Germinal center (tissue), 1 donor: ENCODE measurements around the gene EEF1A2.

Experiments
- DNase-seq: peaks from one replicate; pipeline ENCODE4 v3.0.0; 2012; ENCODE audit warnings: mixed read lengths, low spot score

Gene EEF1A2

DNA sequence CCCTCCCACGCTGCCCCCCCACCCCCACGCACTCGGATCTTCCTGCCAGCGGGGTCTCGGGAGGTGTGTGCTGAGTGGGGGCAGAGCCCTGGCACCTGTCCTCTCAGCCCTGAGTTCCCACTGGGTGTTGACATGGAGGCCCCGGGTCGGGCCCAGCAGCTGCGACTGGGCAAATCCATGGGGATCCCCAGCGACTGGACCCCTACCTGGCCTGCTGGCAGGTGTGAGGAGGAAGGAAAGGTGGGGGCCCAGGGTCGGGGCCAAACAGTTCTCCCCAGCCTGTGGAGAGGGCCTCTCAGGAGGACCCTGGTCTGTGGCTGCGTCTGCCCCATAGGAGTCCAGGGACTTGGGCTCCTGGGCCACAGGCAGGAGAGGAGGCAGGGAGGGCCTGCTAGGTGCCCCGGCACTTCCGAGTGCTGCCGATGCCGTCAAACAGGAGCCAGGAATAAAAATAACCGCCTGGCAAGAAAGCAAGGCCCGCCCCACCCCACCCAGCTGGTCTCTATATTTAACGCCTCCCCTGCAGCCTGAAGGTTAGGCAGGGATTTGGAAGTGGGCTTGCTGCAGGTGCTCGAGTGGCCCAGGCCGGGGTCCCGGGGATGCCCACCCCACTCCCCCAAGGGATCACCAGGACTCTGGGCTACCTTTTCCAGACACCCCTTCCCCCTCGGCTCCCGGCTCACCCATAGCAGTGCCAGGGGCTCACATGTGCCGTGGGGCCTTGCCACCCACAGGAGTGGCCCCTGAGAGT lies 1.4 kb upstream of the EEF1A2 start:
- no peak for DNase-seq

DNA sequence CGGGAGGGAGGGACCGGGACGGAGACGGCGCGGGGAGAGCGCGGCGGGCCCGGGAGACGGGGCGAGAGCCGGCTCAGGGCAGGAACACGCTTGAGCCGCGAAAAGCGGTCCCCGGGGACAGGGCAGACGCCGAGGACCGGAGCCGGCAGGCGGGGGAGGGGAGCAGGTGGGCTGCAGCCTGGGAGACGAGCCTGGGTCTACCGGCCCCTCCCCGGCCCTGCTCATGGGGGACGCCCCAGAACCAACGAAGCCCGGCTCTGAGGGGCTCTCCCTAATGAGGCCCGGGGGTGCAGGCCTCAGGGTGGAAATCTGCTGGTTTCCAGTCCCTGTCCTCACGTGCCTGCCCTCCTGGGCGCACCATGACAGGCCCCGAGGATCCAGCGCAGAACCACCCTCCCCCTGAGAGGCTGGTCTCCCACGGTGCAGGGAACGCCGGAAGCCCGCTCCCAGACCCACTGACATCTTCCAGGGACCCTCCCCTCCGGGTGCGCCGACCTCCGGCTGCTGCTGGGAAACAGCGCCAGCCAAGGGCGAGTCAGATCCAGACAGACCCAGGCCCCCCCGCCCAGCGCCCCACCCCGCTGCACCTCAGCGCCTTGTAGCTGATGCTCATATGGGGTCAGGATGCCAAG lies 571 bp upstream of the EEF1A2 start:
- DNase-seq: no peak

DNA sequence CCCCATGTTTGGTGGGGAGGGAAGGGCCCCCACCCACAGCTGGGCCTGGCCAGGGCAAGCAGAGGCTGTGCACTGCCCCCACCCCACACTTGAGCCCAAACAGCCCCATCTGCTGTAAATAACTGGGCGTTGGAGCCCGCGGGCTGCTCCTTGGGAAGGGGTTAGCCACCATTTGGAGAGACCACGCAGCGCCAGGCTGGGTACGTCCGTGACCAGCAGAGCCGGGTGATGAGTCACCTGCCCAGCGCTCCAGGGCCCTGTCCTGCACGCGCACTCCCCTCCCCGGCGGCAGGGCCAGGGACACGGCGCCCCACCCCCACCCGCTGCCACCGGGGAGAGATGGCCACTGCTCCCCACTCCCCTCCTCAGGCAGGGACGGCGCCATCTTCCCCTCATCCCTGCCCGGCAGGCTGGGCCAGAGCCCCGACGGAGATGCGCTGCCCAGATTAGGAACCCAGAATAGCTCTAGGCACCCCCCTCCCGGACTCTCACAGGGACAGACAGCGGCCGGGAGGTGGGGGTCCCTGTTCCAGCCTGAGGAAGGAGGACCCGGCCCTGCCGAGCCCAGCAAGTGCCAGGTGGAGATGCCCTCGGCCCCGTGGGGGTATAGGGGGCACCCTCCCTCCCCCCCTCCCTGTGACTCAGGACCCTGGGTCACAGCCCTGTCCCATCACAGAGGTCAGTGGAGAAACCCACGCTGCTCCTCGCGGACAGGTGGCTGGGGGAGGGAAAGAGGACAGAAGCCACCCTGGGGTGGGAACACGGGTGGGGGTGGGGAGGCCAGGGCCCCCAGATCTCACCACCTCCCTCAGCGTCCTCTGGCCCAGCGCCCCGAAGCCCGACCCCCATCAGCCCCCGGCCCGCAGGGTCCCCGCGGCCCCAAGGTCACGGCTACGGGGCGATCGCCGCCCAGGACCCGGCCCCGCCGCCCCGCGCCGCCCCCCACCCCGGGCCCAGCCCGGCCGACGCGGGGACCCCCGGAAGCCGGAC lies 642 bp downstream of the EEF1A2 start:
- no peak for DNase-seq

DNA sequence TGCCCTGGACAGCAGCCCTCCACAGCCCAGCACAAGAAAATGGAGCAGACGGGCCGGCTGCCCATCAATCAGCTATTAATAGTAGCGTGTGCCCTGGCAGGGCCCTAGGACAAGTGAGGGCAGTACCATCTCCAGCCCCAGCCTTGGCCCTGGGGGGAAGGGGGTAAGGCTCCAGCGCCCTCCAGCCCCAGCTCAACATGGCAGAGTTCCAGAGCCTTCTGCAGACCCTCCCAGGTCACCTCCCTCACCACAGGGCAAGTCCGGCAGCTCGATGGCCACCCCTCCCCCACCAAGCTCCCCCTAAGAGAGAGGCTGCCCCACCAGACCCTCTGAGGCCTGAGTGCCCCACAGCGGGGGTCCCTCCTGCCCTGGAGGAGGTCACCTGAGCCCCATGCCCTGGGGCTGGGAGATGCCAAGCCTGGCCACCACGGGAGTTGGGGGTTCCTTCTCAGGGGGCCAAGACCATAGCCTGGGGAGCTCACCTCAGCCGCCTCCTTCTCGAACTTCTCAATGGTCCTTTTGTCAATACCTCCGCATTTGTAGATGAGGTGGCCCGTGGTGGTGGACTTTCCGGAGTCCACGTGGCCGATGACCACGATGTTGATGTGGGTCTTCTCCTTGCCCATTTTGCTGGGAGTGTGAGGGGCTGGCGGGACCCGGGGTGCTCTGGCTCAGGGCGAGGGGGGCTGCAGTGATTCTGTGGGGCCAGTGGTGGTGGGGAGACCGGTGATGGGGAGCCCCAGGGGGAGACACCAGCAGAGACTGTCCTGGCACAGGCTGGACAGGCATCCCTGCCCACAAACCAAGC lies 1.5 kb downstream of the EEF1A2 start:
- no peak for DNase-seq

DNA sequence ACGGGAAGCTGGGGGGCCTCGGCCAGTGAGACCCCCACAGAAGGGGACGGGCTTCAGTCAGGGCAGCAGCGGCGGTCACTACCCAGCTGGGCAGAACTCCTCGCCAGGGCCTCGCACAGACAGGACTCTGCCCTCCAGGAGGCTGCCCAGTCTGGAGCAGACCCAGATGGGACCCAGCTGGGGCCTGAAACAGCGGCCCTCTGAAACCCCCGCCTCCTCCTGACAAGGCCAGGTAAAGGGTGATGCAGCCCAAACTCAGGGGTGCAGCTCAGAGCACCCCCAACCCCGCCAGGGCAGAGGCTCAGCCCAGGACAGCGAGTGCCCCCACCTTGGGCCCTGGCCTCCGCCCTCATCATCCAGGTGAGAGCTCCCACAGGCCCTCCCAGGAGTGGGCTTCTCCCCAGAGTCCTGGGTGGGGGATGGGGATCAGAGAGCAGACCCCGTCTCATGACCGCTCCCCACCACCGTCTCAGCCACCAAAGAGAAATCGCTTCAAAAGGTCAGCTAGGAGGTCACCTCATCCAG lies 2.2 kb downstream of the EEF1A2 start:
- DNase-seq: no peak

DNA sequence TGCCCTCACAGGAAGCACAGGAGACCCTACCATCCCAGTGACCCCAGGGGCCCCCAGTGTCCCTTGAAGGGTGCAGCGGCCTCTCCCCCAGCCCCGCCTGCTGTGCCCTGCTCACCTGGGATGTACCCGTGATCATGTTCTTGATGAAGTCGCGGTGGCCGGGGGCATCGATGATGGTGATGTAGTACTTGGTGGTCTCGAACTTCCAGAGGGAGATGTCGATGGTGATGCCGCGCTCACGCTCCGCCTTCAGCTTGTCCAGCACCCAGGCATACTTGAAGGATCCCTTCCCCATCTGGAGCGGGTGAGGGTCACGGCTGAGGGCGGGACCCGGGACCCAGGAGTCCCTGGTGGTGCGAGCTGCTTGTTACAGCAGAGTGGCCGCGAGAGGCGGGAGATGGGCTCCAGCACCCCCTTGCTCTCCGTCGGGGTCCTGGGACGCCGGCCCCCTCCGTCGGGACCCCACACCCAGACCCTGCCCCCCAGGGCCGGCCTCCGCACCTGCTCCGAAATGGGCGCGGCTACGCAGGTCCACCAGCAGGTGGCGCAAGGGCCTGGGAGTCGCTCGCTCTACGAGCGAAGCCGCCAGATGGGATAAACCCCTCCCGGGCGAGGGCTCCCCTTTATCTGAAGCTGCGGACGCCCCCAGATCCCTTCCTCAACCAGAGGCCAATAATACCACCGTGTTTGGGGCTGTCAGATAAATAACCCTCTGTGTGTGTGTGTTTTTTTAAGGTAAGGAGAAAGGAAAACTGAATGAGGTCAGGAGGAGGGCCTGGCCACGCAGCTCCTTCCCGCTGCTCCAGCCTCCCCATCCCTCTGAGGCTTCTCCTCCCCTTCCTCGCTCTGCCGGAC lies 2.9 kb downstream of the EEF1A2 start:
- DNase-seq: peak; percentile 81

DNA sequence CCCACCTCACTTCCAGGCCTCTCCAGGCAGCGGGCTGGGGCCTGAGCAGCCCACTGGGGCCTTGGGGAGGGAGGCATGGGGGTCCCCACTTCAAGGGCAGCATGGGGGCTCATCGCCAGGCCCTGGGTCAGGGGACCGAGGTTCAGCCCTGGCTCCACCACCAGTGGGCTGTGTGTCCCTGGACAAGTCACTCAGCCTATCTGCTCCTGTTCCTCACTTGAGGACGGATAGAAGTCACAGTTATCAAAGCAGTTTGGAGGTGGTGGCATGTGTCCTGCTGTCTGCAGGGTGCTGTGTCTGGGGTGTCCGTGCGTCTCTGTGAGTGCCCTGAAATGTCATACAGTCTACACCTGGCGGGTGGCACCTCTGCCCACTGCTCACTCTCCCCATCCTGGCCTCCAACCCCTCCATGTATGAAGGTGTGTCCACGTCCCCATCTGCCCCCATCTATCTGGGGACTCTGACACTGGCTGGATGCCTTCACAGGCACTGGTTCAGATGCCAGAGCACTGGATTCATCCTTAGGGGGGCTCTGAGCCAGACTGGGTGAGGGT lies 3.6 kb downstream of the EEF1A2 start:
- no peak for DNase-seq

DNA sequence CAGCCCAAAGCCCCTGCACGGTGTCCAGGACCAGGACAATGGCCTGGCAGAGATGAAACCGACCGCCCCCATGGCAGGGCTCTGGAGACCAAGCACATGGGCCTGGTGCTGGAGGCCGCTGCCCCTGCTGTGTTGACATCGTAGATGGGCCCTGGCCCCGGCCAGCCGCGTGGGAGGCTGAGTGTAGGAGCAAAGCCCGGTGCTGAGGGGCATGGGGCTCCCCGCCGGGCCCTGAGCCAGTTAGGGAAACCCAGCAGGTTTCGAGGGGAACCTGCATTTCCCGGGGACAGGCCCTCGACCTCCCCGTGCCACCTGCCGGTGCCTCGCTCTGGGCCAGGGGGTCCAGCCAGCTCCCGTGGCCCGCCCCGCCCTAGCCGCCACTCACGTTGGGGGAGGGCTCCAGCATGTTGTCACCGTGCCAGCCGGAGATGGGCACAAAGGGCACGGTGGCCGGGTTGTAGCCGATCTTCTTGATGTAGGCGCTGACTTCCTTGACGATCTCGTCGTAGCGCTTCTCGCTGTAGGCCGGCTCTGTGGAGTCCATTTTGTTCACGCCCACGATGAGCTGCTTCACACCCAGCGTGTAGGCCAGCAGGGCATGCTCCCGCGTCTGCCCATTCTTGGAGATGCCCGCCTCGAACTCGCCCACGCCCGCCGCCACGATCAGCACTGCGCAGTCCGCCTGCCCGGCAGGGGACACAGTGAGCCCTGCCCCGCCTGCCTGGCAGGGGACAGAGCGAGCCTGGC lies 4.3 kb downstream of the EEF1A2 start:
- no peak for DNase-seq

DNA sequence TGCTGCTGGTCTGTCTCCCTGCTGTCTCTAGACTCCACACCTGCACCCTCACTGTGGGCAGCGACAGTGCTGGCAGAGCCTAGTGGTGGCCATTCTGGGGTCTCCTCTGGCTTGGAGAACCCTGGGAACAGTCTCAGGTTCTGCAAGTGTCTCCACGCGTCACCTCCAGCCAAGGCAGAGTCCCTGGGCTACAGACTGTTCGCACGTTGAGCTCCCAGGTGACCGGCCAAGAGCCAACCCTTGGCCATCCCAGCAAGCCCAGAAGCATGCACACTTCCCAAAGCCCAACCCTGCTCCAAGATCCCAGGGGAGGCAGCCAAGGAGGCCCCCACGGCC lies 4.8 kb downstream of the EEF1A2 start:
- no peak for DNase-seq

DNA sequence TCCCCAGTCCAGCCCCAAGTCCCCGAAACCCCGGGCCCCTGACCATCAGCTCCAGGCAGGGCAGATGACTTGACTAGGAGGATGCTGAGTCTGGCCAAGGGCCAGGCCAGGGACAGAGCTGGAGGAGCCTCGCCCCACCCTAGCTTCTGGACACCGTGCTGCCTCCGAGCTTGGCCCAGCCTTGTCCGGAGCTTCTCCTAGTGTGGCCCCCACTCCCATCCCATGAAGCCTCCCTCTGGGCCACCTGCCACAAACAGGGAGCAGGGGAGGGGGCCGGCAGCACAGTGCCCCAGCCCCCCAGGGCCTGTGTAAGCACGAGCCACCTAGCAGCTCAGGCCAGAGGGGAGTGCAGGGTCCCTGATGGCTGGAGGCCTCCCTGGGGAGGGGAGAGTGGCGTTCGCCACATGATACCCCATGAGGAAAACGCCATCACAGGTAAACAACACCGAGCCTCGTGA lies 5.3 kb downstream of the EEF1A2 start:
- no peak for DNase-seq

DNA sequence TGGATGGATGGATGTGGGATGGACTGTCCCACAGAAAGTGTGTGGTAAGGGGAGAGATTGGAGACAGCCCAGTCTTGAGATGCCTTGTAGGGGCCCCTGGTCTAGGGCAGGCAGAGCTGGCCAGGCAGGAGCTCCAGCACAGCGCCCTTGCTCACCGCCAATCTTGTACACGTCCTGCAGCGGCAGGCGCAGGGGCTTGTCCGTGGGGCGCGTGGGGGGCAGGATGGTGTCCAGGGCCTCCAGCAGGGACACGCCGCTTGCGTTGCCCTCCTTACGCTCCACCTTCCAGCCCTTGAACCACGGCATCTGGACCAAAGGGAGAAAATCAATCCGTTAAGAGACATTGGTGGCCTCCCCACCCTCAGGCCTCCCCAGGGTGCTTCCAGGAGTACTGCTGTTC lies 5.9 kb downstream of the EEF1A2 start:
- no peak for DNase-seq

DNA sequence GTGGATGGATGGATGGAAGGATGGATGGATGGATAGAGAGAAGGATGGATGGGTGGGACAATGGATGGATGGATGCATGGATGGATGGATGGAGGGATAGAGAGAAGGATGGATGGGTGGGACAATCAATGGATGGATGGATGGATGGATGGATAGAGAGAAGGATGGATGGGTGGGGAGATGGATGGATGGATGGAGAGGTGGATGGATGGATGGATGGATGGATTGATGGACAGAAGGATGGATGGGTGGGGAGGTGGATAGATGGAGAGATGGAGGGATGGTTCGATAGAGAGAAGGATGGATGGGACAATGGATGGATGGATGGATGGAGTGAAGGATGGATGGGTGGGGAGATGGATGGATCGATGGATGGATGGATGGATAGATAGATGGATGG lies 6.4 kb downstream of the EEF1A2 start:
- DNase-seq: no peak

DNA sequence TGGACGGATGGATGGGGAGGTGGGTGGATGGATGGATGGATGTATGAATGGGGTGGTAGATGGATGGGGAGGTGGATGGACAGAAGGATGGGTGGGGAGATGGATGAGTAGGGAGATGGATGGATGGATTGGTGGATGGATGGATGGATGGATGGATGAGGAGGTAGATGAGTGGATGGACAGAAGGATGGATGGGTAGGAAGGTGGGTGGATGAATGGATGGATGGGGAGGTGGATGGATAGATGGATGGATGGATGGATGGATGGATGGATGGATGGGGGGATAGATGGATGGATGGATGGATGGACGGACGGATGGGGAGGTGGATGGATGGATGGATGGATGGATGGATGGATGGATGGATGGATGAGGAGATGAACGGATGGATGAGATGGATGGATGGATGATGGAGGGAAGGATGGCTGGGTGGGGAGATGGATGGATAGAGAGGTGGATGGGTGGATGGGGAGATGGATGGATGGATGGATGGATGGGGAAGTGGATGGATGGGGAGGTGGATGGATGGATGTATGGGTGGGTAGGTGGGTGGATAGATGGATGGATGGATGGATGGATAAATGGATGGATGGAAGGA lies 7.2 kb downstream of the EEF1A2 start:
- no peak for DNase-seq

DNA sequence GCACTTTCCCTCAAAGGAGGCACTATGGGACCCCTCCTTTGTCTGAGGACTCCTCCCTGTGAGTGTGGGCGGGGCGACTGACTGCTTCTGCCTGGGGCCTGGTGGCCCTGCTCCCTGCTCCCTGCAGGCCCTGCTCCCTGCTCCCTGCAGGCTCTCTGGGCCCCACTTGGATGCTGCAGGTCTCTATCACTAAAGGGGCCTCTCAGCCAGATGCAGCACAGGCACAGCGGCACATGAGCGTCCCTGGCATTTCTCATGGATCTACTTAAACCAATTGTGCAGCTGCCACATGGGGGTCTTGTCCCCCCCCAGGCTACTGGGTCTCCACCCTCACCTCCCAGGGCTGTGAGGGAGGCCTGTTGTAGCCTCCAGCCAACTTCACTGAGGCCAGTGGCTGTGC lies 7.8 kb downstream of the EEF1A2 start:
- no peak for DNase-seq

DNA sequence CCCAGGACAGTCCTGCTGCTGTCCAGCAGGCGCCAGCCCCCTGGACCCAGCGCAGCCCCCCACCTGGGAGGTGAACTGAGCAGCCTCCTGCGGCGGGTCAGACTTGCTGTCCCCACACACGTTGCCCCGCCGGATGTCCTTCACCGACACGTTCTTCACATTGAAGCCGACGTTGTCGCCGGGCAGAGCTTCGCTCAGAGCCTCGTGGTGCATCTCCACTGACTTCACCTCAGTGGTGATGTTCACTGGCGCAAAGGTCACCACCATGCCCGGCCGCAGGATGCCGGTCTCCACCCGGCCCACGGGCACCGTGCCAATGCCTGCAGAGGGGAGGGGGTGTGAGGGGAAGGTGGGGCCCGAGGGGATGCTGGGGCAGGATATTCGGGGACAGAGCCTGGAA lies 8.5 kb downstream of the EEF1A2 start:
- no peak for DNase-seq

DNA sequence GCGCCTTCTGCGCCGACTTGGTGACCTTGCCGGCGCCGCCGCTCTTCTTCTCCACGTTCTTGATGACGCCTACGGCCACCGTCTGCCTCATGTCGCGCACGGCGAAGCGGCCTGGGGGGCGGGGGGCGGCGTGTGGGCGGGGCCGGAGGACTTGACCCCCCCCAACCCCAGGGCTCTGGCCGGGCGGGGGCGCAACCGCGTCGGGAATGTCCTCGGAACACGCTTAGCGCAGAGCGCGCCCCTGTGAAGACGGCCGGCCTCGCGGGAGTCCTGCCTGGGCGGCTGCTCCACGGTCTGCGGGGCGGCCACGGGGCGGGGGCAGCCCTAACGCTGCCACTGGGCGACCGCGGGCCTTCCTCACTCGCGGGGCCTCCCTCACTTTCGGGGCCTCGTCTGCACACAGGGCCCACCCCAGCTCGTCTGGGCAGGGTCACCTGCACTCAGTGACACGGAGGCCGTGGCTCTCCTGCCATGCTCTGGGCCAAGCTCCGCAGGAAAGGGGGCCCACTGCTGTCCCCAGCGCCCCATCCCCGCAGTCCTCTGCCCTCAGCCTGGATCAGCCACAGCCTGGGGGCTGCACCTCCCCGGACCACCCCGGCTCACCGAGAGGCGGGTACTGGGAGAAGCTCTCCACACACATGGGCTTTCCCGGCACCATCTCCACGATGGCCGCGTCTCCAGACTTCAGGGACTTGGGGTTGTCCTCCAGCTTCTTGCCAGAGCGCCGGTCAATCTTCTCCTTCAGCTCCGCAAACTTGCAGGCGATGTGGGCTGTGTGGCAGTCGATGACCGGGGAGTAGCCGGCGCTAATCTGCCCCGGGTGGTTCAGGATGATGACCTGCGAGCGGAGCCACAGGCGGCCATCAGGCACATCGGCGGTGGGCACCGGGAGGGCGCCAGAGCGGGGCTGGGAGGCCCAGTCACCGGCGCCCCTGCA lies 10.3 kb downstream of the EEF1A2 start:
- DNase-seq: no peak

DNA sequence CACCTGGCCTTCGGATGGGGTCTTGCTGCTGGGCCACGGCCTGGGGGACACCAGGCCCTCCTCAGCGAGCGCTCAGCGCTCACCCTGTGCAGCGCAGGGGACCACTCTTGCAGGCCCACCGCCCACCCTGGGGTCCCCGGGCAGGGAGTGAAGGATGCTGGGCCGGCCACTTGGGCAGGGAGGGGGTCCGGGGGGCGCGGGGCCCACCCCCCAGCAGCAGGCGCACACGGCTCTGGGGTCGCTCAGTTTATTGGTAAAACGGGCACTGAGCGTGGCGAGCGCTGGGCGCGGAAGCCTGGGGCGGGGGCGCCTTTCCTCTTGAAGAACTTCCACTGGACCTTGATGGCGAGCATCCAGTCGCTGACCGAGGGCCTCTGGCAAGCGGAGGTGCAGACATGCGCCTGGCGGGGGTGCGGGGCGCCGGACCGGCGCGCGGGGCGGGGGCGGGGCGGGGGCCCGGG lies 11.1 kb downstream of the EEF1A2 start:
- no peak for DNase-seq
